Esophagus (tissue), 2 donors: Measurements from ENCODE around the gene C2CD2. TPM values are rescaled to one million over a fixed set of nuclear protein-coding genes. Genes with fewer than 3 reads are reported as not detected.

ENCODE experiments used
- H3K27ac ChIP-seq, 2 donors: one replicate each; pipeline ENCODE4 v1.5.1; 2013; ENCODE audit warnings: low read depth in 2 of 2, mild to moderate bottlenecking in 2 of 2, inconsistent platforms in 1 of 2, low read length in 1 of 2, moderate library complexity in 1 of 2
- H3K27me3 ChIP-seq, 2 donors: one replicate each; pipeline ENCODE4 v1.6.1; 2013; ENCODE audit warnings: low read length in 2 of 2, control low read depth in 1 of 2, mild to moderate bottlenecking in 1 of 2; ENCODE audit not compliant: insufficient read depth in 2 of 2, control insufficient read depth in 1 of 2
- H3K36me3 ChIP-seq, 2 donors: one replicate each; pipeline ENCODE4 v1.6.1; 2013; ENCODE audit warnings: low read length in 1 of 2; ENCODE audit not compliant: control insufficient read depth in 2 of 2, insufficient read depth in 2 of 2
- H3K4me1 ChIP-seq, 2 donors: one replicate each; pipeline ENCODE4 v1.6.1; 2013; ENCODE audit warnings: low read length in 1 of 2; ENCODE audit not compliant: control insufficient read depth in 2 of 2, insufficient read depth in 2 of 2
- H3K4me3 ChIP-seq, 2 donors: one replicate each; pipeline ENCODE4 v1.5.1; 2013; ENCODE audit warnings: low read length in 2 of 2, mild to moderate bottlenecking in 2 of 2, low read depth in 1 of 2, moderate library complexity in 1 of 2
- H3K9me3 ChIP-seq, 2 donors: one replicate each; pipeline ENCODE4 v1.6.1; 2013; ENCODE audit warnings: mild to moderate bottlenecking in 2 of 2, low read depth in 1 of 2, low read length in 1 of 2, moderate library complexity in 1 of 2; ENCODE audit not compliant: control insufficient read depth in 2 of 2, insufficient read depth in 1 of 2
- WGBS, 2 donors: extraction: QIAGEN DNeasy Blood & Tissue Kit; methylation state at CpG; one replicate each; pipeline ENCODE4 v1.1.7; 2013; 5-methylcytosine and 5-hydroxymethylcytosine counted together
- polyA plus RNA-seq, 2 donors: library from polyadenylated mRNA; stranded (reverse); fragments of 200-250 nt; gene quantifications; one replicate each; pipeline ENCODE4 v1.2.3, GENCODE V29; 2013
- donor health status: healthy with polysubstance abuse.
- donor health status: Bipolar disorder and iron deficiency.

The C2CD2 gene
- polyA plus RNA-seq, 2 donors = 7.9 to 11.0 TPM

DNA sequence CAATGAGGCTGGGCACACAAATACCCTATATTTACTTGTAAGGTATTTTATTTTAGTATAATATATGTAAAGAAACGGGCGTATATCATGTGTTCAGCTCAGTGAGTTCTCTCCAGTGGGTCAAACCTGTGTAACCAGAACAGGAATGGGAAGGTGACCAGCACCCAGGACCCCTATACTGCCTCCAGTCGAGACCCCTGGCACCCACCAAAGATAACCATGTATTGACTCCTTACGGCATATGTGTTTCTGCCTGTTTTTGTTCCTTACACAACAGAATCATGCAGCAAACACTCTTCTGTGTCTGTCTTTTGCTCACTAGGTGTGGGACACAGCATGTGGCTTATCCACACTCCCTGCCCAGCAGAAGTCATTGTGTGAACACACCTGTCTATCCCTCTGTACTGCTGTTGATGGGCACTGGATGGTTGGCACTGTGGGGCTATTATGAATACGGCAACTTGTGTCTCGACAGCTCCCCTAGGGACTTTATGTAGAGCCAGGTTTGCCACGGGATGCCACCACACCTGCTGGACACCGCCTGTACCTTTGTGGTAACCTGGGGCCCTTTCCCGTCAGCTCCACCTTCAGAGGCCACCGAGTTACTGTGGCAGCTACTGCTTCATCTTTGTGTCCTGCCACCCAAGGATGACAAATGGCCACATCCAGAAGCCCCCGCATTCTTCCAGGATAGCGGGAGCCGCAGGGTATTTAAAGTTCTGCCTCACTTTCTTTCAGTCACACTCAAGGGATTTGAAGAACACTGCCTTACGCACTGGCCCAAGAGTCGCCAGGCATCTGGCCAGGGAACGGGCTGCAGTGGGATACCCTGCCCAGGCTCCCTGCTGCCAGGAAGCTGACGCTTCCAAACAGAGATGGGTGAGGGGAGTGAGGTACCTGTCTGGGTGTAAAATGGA, 23.5 kb upstream of the C2CD2 start:
- WGBS, 2 donors = 86 to 87% methylated on average over 17 of the region's 17 CpGs
- Histone ChIP-seq H3K36me3 (no peaks in the 10 kb centered on the region), H3K27me3 (no peaks in the 10 kb centered on the region), H3K27ac (no peak overlapping the region), H3K9me3 (no peaks in the 10 kb centered on the region), H3K4me3 (no peak overlapping the region), H3K4me1 (peaks cover 5 to 15% of the 10 kb centered on the region in 2 donors)

DNA sequence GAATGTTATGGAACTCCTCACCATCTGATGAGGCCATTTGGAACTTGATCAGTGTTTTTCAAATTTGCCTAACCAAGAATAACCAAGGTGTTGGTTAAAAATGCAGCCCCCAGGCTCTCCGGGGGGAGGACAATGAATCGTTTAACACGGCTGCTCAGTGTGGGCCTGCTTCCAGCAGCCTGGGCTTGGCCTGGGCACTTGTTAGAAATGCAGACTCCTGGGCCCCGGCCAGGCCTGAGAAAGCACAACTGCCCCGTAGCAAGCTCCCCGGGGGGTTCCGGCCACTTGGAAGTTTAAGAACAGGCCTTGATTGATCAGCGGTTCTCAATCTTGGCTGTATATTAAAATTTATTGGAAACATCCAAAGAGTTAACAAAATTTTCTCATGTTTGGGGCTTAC, 22.8 kb upstream of the C2CD2 start:
- WGBS, 2 donors = 89% methylated on average over 8 of the region's 8 CpGs
- no peaks in the 10 kb centered on the region for H3K36me3 ChIP-seq
- H3K27ac ChIP-seq = no peak overlapping the region
- no peaks in the 10 kb centered on the region for H3K9me3 ChIP-seq
- no peaks in the 10 kb centered on the region for H3K27me3 ChIP-seq
- H3K4me3 ChIP-seq = no peak overlapping the region
- peaks cover 5 to 15% of the 10 kb centered on the region in 2 donors for H3K4me1 ChIP-seq

DNA sequence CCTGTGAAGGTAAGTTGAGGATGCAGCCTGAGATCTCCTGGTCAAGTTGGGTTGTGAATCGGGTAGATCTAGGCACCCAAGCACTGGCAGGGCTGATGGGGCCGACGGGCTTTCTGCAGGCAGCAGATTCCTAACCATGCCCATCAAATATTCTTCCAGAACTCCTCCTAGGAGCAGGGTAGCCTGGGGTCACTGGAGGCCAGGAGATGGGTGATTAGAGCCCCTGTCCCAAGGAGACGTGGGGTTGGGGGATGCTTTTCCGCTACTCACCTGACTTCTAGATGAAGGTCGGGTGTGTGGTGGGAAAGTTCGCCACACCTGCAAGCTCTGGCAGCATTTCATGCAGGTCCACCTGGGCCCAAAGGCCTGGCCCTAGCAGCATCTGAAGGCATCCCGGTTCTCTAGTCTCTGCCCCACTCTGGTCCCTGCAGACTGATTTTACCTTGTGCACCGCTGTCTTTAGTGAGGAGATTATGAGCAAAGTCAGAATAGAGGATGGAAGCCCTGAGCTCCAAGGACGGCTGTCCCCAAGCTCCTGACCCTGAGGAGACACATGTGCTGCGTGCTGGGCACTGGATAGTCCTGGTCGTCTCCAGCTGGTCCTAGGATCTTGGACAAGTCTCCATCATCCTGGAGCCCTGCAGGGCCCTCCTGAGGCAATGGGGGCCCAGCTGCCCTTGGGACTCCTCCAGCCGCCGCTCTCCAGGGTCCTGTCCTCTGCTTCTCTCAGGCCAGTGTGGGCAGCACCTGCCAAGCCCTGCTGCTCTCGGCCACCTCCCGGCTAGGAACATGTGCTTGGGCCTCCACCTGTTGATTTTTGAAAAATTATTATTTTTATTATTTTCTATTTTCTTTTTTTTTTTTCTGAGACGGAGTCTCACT, 21.8 kb upstream of the C2CD2 start:
- no peak overlapping the region for H3K27ac ChIP-seq
- peaks cover 5 to 15% of the 10 kb centered on the region in 2 donors for H3K4me1 ChIP-seq
- no peaks in the 10 kb centered on the region for H3K36me3 ChIP-seq
- no peak overlapping the region for H3K4me3 ChIP-seq
- WGBS, 2 donors = 91 to 95% methylated on average over 17 of the region's 17 CpGs
- H3K9me3 ChIP-seq = no peaks in the 10 kb centered on the region
- H3K27me3 ChIP-seq = no peaks in the 10 kb centered on the region

DNA sequence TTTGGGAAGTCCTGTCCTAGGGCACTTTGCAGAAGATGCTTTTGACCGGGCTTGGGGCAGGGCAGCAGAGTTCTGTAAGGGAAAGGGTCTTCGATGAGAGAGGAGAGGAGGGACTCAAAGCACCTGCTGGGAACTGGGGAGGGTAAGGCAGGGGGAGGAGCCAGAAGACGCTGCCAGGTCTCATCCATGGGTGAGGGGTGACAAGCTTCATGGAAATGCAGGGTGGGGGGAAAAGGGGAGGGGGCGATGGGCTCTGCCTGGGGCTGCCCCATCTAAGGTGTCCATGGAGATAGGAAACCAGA, 20.9 kb upstream of the C2CD2 start:
- WGBS, 2 donors = 87 to 92% methylated on average over 4 of the region's 4 CpGs
- H3K27me3 ChIP-seq = no peaks in the 10 kb centered on the region

DNA sequence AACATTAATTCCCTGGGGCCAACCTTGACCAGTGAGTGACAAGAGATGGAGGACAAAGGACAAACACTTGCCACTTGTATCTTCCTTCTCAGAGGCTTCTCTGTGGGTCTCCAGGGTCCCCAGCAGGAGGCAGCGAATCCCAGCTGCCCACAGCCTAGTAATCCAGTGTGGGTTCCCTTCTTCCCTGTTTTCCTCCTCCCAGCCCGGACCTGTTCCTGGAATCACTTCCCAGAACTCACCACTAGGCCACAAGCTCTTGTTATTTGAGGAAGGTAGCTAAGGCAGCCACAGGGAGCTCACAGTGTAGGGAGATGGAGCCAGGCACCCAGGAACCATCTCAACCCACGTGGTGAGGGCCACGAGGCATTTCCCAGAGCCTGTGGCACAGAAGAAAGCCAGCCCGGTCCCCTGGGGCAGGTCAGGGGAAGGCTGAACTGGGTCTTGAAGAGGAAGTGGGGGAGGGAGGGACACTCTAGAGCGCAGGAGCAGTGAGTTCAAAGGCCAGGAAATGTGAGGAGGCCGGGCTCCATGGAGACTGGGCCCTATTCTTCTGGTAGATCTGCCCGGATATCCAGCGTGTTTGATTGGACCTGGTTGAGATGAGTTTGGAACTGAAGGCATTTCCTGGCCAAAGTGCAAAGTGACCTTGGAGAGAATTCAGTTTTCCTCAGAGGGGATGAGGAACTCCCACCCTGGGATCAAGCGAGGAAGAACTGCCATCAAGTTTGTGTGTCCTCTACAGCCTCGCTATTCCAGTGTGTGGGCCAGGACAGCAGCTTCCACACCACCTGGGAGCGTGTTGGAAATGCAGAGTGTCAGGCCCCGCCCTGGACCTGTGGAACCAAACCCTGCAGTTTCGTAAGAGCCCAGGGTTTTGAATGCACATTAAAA, 20.3 kb upstream of the C2CD2 start:
- no peaks in the 10 kb centered on the region for H3K36me3 ChIP-seq
- 72 to 74% methylated on average over 14 of the region's 14 CpGs for WGBS, 2 donors

More for the DNA sequence above, 20.9 kb upstream of the C2CD2 start:
- Histone ChIP-seq H3K9me3 (no peaks in the 10 kb centered on the region), H3K4me3 (no peak overlapping the region), H3K36me3 (no peaks in the 10 kb centered on the region), H3K4me1 (peaks cover 5 to 17% of the 10 kb centered on the region in 2 donors), H3K27ac (no peak overlapping the region)

DNA sequence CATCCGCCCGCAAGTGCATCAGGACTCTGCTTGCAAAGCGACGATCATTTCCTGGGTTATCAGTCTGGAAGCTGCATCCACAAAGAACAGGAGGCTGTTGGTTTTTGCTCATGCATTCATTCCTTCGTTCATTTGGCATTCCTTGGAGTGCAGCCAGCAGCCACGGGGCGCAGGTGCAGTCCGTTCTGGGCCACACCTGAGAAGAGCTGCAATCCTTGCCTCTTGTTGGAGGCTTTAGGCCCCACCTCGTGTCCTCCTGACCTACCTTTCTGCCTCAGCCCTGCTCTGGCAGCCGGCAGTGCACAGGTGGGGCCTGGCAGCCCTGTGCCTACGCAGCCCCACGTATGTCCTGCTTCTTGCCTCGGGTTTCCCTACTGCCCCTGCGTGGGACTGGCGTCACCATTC, 19.6 kb upstream of the C2CD2 start:
- 62 to 63% methylated on average over 15 of the region's 15 CpGs for WGBS, 2 donors
- Histone ChIP-seq H3K36me3 (no peaks in the 10 kb centered on the region), H3K27me3 (no peaks in the 10 kb centered on the region), H3K9me3 (no peaks in the 10 kb centered on the region), H3K4me1 (peaks cover 5 to 17% of the 10 kb centered on the region in 2 donors), H3K4me3 (no peak overlapping the region), H3K27ac (peak overlapping the region; percentile 35 to 66)

More for the DNA sequence above, 20.3 kb upstream of the C2CD2 start:
- H3K27ac ChIP-seq = peak overlapping the region; percentile 35 to 37
- no peaks in the 10 kb centered on the region for H3K9me3 ChIP-seq
- H3K4me3 ChIP-seq = no peak overlapping the region
- no peaks in the 10 kb centered on the region for H3K27me3 ChIP-seq
- peaks cover 5 to 17% of the 10 kb centered on the region in 2 donors for H3K4me1 ChIP-seq

DNA sequence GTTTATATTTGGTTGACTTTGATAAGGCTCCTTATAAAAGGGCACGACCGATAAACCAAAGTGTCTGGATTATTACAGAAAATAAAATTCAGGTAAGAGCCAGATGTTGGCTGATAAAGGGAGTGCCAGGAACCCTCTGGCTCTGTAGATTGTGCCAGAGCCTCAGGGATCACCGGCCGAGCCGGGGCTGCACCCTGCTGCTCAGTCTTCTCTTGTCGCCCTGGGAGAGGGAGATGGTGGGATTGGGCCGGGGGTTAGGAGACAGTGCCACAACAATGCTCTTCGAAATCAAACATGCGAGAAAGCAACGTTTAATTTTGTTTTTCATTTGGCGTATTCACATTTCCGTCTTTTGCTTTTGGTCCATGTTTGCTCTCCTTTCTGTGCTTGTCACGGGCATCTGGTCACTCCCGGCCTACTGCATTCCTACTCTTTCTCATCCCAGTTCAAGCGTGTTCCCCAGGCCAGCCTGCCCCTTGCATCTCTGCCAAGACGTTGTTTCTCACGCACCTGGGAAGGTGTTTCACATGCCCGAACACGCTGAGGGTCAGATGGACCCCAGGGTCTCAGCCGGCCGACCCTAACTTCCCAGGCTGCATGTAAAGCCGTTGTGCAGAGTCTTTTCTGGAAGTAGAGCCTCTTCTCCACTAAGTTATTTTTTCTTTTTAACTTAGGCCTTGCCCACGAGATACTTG, 18.8 kb upstream of the C2CD2 start:
- Histone ChIP-seq H3K4me3 (no peak overlapping the region), H3K27me3 (no peaks in the 10 kb centered on the region), H3K4me1 (peaks cover 5 to 19% of the 10 kb centered on the region in 2 donors), H3K36me3 (no peaks in the 10 kb centered on the region), H3K27ac (no peak overlapping the region), H3K9me3 (no peaks in the 10 kb centered on the region)
- WGBS, 2 donors = 86 to 92% methylated on average over 23 of the region's 23 CpGs

DNA sequence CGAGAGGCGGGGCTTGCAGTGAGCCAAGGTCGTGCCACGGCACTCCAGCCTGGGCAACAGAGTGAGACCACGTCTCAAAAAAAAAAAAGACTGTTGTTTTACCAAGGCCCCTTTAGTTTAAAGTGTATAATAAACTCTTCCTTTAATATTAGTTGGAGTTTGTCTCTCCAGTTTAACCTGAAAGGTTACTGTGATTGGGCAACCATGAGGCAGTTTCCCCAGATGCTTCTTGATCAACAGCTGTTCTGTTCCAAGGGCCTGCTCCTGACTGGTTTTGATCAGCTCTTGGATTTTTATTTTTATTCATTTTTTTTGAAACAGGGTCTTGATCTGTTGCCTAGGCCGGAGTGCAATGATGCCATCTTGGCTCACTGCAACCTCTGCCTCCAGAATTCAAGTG, 18.1 kb upstream of the C2CD2 start:
- Histone ChIP-seq H3K36me3 (no peaks in the 10 kb centered on the region), H3K4me1 (peaks cover 5 to 25% of the 10 kb centered on the region in 2 donors), H3K27me3 (no peaks in the 10 kb centered on the region), H3K4me3 (no peak overlapping the region), H3K9me3 (no peaks in the 10 kb centered on the region), H3K27ac (peak overlapping the region in 1 of 2 donors; percentile 62)
- 87 to 96% methylated on average over 6 of the region's 6 CpGs for WGBS, 2 donors
